HG02678 (cell line): ENCODE measurements around the gene CACNB4.
"Not testable (repeated sequence)": the region's sequence is repeated elsewhere in the genome, so short reads cannot be mapped to it uniquely, and the experiment has no call there.

Experiments
- ATAC-seq: cut with Tn5 transposase; IDR thresholded peaks from one replicate; pipeline ENCODE4 v1.9.1; 2021; ENCODE audit warnings: mild to moderate bottlenecking, moderate library complexity; ENCODE audit not compliant: unreplicated experiment

The CACNB4 gene

GRCh38 chr2:152055366-152056108, 43.3 kb downstream of the CACNB4 start:
- ATAC-seq = no peak

- ATAC-seq = no peak
Observed at GRCh38 chr2:152054593-152054992, 44.3 kb downstream of the CACNB4 start.

- peak; percentile 44 for ATAC-seq
Observed at GRCh38 chr2:152051436-152051835, 47.4 kb downstream of the CACNB4 start.

GRCh38 chr2:152050915-152051314, 47.9 kb downstream of the CACNB4 start:
- ATAC-seq = peak; percentile 21

- no peak for ATAC-seq
Observed at GRCh38 chr2:152050341-152050740, 48.5 kb downstream of the CACNB4 start.

- no peak for ATAC-seq
Observed at GRCh38 chr2:152049541-152049940, 49.3 kb downstream of the CACNB4 start.

- ATAC-seq = no peak
Observed at GRCh38 chr2:152047824-152048471, 50.9 kb downstream of the CACNB4 start.

- ATAC-seq = peak; percentile 49
Observed at GRCh38 chr2:152046940-152047339, 51.9 kb downstream of the CACNB4 start.

GRCh38 chr2:152042636-152043615, 55.9 kb downstream of the CACNB4 start:
- no peak for ATAC-seq

GRCh38 chr2:152038441-152038958, 60.3 kb downstream of the CACNB4 start:
- no peak for ATAC-seq

GRCh38 chr2:152037743-152038435, 61.0 kb downstream of the CACNB4 start:
- no peak for ATAC-seq

- ATAC-seq = peak; percentile 94
Observed at GRCh38 chr2:152036611-152037469, 62.0 kb downstream of the CACNB4 start.

- ATAC-seq = no peak
Observed at GRCh38 chr2:152034257-152034801, 64.5 kb downstream of the CACNB4 start.

- no peak for ATAC-seq
Observed at GRCh38 chr2:152033011-152033925, 65.6 kb downstream of the CACNB4 start.

- no peak for ATAC-seq
Observed at GRCh38 chr2:152031747-152032306, 67.0 kb downstream of the CACNB4 start.

- not testable (repeated sequence) for ATAC-seq
Observed at GRCh38 chr2:152030596-152031328, 68.1 kb downstream of the CACNB4 start.

- ATAC-seq = no peak
Observed at GRCh38 chr2:152028182-152028862, 70.5 kb downstream of the CACNB4 start.
